Muscle of leg (tissue), 11 donors: ENCODE data around the gene SPRED3. TPM values are rescaled to one million over a fixed set of nuclear protein-coding genes. Genes with fewer than 3 reads are reported as not detected.

Source experiments
- DNase-seq: peaks from one replicate; pipeline ENCODE4 v3.0.0; 2013
- H3K27ac ChIP-seq: one replicate; pipeline ENCODE4 v1.5.1; 2013; ENCODE audit warnings: mild to moderate bottlenecking, low read length, control low read depth
- H3K27me3 ChIP-seq: one replicate; pipeline ENCODE4 v1.6.1; 2013; ENCODE audit warnings: low read length; ENCODE audit not compliant: control insufficient read depth, insufficient read depth
- H3K36me3 ChIP-seq: one replicate; pipeline ENCODE4 v1.6.1; 2013; ENCODE audit warnings: low read length; ENCODE audit not compliant: control insufficient read depth, insufficient read depth
- H3K4me1 ChIP-seq: one replicate; pipeline ENCODE4 v1.6.1; 2013; ENCODE audit warnings: low read length; ENCODE audit not compliant: control insufficient read depth, insufficient read depth
- H3K4me3 ChIP-seq: one replicate; pipeline ENCODE4 v1.5.1; 2013; ENCODE audit warnings: low read length, control low read depth
- H3K9me3 ChIP-seq: replicated peaks from 2 replicates; pipeline ENCODE4 v1.6.1; 2013; ENCODE audit warnings: low read depth, low read length; ENCODE audit not compliant: control insufficient read depth
- WGBS: methylation state at CpG from one replicate; pipeline ENCODE4 v1.1.5; 2013; ENCODE audit warnings: missing lambda C conversion rate; ENCODE audit not compliant: insufficient coverage; 5-methylcytosine and 5-hydroxymethylcytosine counted together
- polyA plus RNA-seq, 8 donors: library from polyadenylated mRNA; unstranded; fragments of 120-200 nt; gene quantifications; one replicate each; pipeline versions ENCODE4 v1.2.1 to v1.2.3, GENCODE V29; 2013; ENCODE audit warnings: inconsistent platforms in 1 of 8, low replicate concordance in 1 of 8; ENCODE audit not compliant: insufficient read length in 8 of 8, insufficient read depth in 1 of 8
- total RNA-seq: library from RNA; stranded (reverse); fragments of 120-200 nt; gene quantifications from one replicate; pipeline ENCODE4 v1.2.4, GENCODE V29; 2013

SPRED3 gene
- total and polyA plus RNA-seq, 9 donors, result 0.09 to 0.87 (median 0.41) TPM

GRCh38 chr19:38389957-38390924 is 1.7 kb downstream of the SPRED3 start:
- no peak for DNase-seq
- Histone ChIP-seq H3K27me3 (peaks cover 92% of the 10 kb centered on the region), H3K36me3 (peaks cover 3% of the 10 kb centered on the region), H3K4me3 (no peak overlapping the region), H3K4me1 (peaks cover 38% of the 10 kb centered on the region), H3K9me3 (no peaks in the 10 kb centered on the region), H3K27ac (no peak overlapping the region)
- WGBS, result 15% methylated on average over 13 of the region's 22 CpGs

- Histone ChIP-seq H3K4me1 (peaks cover 27% of the 10 kb centered on the region), H3K27ac (no peak overlapping the region), H3K4me3 (no peak overlapping the region), H3K36me3 (no peaks in the 10 kb centered on the region), H3K9me3 (no peaks in the 10 kb centered on the region), H3K27me3 (peaks cover 88% of the 10 kb centered on the region)
- WGBS, result 64% methylated on average over 5 of the region's 8 CpGs
- DNase-seq, result no peak
These were observed 3.5 kb downstream of the SPRED3 start for GRCh38 chr19:38391911-38392464.

GRCh38 chr19:38392707-38393308 is 4.3 kb downstream of the SPRED3 start:
- Histone ChIP-seq H3K4me1 (peaks cover 19% of the 10 kb centered on the region), H3K9me3 (no peaks in the 10 kb centered on the region), H3K27ac (no peak overlapping the region), H3K36me3 (no peaks in the 10 kb centered on the region), H3K27me3 (peaks cover 88% of the 10 kb centered on the region), H3K4me3 (no peak overlapping the region)
- no peak for DNase-seq
- 63% methylated on average over 6 of the region's 6 CpGs for WGBS

- H3K27me3 ChIP-seq, result peaks cover 89% of the 10 kb centered on the region
- H3K27ac ChIP-seq, result no peak overlapping the region
- DNase-seq, result no peak
- H3K36me3 ChIP-seq, result no peaks in the 10 kb centered on the region
- H3K9me3 ChIP-seq, result no peaks in the 10 kb centered on the region
- WGBS, result 3% methylated on average over 28 of the region's 30 CpGs
- peaks cover 6% of the 10 kb centered on the region for H3K4me1 ChIP-seq
- H3K4me3 ChIP-seq, result no peak overlapping the region
These were observed 6.0 kb downstream of the SPRED3 start for GRCh38 chr19:38394488-38394887.

GRCh38 chr19:38395381-38396114 is 7.1 kb downstream of the SPRED3 start:
- H3K27ac ChIP-seq, result no peak overlapping the region
- H3K4me3 ChIP-seq, result no peak overlapping the region
- H3K36me3 ChIP-seq, result no peaks in the 10 kb centered on the region
- 5% methylated on average over 86 of the region's 86 CpGs for WGBS
- no peak for DNase-seq
- peaks cover 6% of the 10 kb centered on the region for H3K4me1 ChIP-seq
- H3K9me3 ChIP-seq, result no peaks in the 10 kb centered on the region
- H3K27me3 ChIP-seq, result peaks cover 83% of the 10 kb centered on the region

- WGBS, result 57% methylated on average over 3 of the region's 9 CpGs
- peaks cover 54% of the 10 kb centered on the region for H3K27me3 ChIP-seq
These were observed 10.6 kb downstream of the SPRED3 start for GRCh38 chr19:38399081-38399480.

GRCh38 chr19:38399537-38399936 is 11.0 kb downstream of the SPRED3 start:
- peaks cover under 1% of the 10 kb centered on the region for H3K36me3 ChIP-seq
- H3K4me3 ChIP-seq, result no peak overlapping the region
- H3K27ac ChIP-seq, result no peak overlapping the region
- peaks cover 14% of the 10 kb centered on the region for H3K4me1 ChIP-seq
- WGBS, result no CpG with 5 or more reads among the region's 1 CpG
- H3K9me3 ChIP-seq, result no peaks in the 10 kb centered on the region
- no peak for DNase-seq
- peaks cover 50% of the 10 kb centered on the region for H3K27me3 ChIP-seq

More at GRCh38 chr19:38399081-38399480, 10.6 kb downstream of the SPRED3 start:
- Histone ChIP-seq H3K9me3 (no peaks in the 10 kb centered on the region), H3K27ac (no peak overlapping the region), H3K4me1 (peaks cover 14% of the 10 kb centered on the region), H3K36me3 (no peaks in the 10 kb centered on the region), H3K4me3 (no peak overlapping the region)
- no peak for DNase-seq

- H3K36me3 ChIP-seq, result peaks cover 9% of the 10 kb centered on the region
- H3K4me1 ChIP-seq, result peaks cover 8% of the 10 kb centered on the region
- DNase-seq, result no peak
- no peak overlapping the region for H3K4me3 ChIP-seq
- H3K27me3 ChIP-seq, result peaks cover 41% of the 10 kb centered on the region
- no peak overlapping the region for H3K27ac ChIP-seq
- 62% methylated on average over 5 of the region's 5 CpGs for WGBS
- no peaks in the 10 kb centered on the region for H3K9me3 ChIP-seq
These were observed 11.9 kb downstream of the SPRED3 start for GRCh38 chr19:38400361-38400760.

GRCh38 chr19:38401148-38401547 is 12.7 kb downstream of the SPRED3 start:
- no peak for DNase-seq
- Histone ChIP-seq H3K27me3 (peaks cover 37% of the 10 kb centered on the region), H3K4me3 (no peak overlapping the region), H3K27ac (no peak overlapping the region), H3K4me1 (peaks cover 8% of the 10 kb centered on the region), H3K9me3 (no peaks in the 10 kb centered on the region), H3K36me3 (peaks cover 14% of the 10 kb centered on the region)
- no CpG with 5 or more reads among the region's 3 CpGs for WGBS

- WGBS, result 0% methylated on average over 11 of the region's 18 CpGs
- Histone ChIP-seq H3K4me3 (peak overlapping the region; percentile 30), H3K36me3 (peaks cover 17% of the 10 kb centered on the region), H3K4me1 (peaks cover 8% of the 10 kb centered on the region), H3K27ac (no peak overlapping the region), H3K27me3 (peaks cover 23% of the 10 kb centered on the region), H3K9me3 (no peaks in the 10 kb centered on the region)
- no peak for DNase-seq
These were observed 14.1 kb downstream of the SPRED3 start for GRCh38 chr19:38402623-38402966.
